GM12891 (cell line): ENCODE data around the gene STK32B.

Experiments used
- POLR2A ChIP-seq: IDR thresholded peaks from 2 replicates; pipeline ENCODE4 v1.6.1; 2011; ENCODE audit warnings: low read depth, low read length, control low read depth
- POLR2AphosphoS5 ChIP-seq: IDR thresholded peaks from 2 replicates; pipeline ENCODE4 v1.6.1; 2011; ENCODE audit warnings: low read depth, low read length, control low read depth
- POU2F2 ChIP-seq: IDR thresholded peaks from 2 replicates; pipeline ENCODE4 v1.6.1; 2011; ENCODE audit warnings: low read depth, mild to moderate bottlenecking, control low read depth, low read length, moderate library complexity
- SPI1 ChIP-seq: IDR thresholded peaks from 2 replicates; pipeline ENCODE4 v1.6.1; 2011; ENCODE audit warnings: low read depth, low read length, control low read depth
- TAF1 ChIP-seq: IDR thresholded peaks from 2 replicates; pipeline ENCODE4 v1.6.1; 2011; ENCODE audit warnings: low read depth, low read length, control low read depth

- TF ChIP-seq POLR2A (no peak), POLR2AphosphoS5 (no peak), POU2F2 (no peak), TAF1 (no peak), SPI1 (no peak)
Measured at GRCh38 chr4:5330339-5330989, 279.2 kb downstream of the STK32B start.
